NCI-H1048 (cell line): ENCODE measurements around the gene HTR6.
"Not testable (repeated sequence)": the region's sequence is repeated elsewhere in the genome, so short reads cannot be mapped to it uniquely, and the experiment has no call there.

Source experiments
- DNase-seq: peaks from one replicate; lab custom pipeline; 2025; lab: John Stamatoyannopoulos, UW

HTR6 gene

DNA sequence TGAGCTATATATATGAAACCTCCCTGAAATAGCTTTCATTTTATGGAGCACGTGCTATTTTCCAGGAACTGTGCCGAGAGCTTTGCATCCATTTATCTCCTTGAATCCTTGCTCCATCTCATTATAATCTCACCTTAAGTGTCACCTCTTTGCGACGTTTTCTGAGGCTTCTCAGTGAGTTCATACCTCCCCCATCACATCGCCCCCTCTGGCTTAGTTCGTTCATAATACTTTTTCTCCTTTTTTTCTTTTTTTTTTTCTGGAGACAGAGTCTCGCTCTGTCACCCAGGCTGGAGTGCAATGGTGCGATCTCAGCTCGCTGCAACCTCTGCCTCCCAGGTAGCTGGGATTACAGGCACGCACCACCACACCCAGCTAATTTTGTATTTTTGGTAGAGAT lies 25.4 kb upstream of the HTR6 start:
- DNase-seq = not testable (repeated sequence)

DNA sequence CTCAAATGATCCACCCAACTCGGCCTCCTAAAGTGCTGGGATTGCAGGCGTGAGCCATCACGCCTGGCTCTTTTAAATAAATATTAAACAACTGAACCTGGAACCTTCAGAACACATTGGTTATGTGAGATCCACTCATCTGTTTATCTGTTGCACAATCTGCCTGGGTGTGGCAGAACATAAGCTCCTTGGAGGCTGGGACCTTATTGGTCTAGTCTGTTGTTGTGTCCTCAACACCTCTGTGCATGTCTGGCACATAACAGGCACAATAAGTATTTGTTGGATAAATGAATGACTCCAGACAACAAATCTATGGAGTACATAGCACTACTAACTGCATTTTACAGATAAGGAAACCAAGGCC lies 24.7 kb upstream of the HTR6 start:
- no peak for DNase-seq

DNA sequence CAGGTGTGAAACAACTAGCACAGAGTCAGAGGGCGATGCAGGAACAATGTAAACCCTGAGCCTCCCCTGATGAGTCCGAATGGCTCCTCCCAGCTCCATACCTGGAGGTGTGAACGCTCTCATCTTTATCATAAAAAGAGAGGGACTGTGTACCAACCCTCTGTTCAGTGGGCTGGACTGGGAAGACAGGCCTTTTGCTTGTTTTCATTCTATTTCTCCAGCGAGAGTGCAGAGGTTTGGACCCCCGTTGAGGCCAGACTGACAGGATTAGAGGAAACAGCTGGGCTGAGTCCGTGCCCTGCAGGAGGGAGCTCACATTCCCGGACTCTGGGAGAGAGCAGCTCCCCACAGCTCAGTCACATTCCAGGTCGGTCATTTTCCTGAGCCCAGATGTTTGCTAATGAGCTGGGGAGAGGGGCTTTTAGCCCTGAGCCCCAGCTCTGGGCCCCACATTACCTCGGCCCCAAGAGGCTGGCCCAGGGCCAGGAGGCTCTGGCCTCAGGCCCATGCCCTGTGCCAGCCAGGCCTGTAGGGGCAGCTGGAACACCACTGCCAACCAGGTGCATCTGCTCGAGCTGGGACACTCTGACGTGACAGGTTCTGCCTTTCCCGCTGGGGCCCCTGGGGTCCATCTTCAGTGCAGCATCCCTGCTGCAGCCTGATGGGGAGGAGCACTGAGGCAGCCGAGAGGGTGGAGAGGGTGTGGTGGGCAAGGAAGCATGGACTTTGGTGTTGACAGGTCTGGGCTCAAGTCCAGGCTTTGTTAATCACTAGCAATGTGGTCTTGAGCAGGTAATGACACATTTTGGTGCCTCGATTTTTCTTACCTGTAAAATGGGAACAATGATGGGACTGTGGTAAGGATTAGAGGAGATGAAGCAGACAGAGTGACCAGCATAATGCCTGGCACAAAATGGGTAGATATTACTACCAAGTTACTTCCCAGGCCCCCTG lies 24.0 kb upstream of the HTR6 start:
- DNase-seq = no peak

DNA sequence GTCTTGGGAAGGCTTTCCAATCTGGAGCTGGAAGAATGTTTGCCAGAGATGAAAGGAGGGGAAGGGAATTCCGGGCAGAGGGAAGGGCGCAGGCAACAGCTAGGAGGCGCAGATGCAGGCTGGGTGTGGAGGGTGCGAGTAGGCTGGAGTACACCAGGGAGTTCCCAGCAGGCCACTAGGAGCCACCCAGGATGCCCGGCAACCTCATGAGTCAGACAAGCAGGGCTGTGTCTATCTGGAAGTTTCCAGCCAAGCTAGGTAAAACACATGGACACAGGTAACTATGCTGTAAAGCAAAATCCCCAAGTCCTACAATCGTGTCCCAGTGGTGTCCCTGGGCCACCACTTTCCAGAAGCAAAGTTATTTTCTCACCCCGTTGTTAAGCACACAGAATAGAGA lies 21.6 kb upstream of the HTR6 start:
- DNase-seq = no peak

DNA sequence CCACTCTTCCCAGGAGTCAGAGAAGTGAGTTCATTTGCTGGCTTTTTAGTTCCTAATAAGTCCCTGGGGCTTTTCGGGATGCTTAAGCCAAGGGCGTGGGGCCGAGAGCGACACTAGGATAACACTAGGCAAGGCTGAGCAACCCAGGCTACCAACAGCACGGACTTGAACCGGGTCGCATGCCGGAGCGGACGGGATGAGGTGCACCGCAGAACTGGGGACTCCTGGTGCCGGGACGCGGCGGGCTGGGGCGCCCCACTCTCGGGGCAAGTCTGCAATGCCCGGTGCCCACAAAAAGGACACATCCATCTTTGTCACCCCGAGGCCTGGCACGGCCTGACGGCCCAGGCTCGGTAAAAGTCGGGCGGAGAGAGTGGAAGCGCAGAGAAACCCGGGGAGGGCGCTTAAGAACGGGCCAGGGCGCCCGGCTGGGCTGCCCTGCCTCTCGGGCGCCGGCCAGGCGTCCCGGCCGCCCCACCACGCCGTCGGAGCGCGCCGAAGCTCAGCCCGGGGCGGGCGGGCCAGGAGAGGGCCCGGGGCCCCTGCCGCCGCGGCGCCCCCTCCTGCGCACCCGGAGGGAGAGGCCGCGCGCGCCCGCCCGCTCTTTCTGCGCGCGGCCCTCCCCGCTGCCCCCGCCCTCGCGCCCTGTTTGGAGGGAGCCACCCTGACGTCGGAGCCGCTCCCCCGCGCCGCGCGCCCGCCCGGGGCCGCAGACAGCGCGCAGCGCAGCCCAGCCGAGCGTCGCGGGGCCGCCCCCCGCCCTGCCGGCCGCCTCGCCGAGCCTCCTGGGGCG lies 20.9 kb upstream of the HTR6 start, which contains the start of gene NBL1:
Gene NBL1 (plus strand): TSS at position 710 of the 793 bp plus-strand sequence. CDS start 10,720 bp downstream, outside the sequence.
- no peak for DNase-seq

DNA sequence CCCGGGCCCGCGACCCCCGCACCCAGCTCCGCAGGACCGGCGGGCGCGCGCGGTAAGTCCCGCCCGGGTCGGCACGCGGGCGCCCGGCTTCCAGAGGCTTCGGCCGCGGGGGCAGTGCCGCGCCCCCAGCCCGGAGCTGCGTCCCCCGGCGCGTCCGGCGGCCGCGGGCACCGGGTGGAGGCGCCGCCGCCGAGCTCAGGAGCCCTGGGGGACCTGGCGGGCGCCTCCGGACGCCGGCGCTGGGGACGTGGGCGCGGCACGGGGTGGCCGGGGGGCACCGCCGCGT lies 20.3 kb upstream of the HTR6 start:
- DNase-seq = no peak

DNA sequence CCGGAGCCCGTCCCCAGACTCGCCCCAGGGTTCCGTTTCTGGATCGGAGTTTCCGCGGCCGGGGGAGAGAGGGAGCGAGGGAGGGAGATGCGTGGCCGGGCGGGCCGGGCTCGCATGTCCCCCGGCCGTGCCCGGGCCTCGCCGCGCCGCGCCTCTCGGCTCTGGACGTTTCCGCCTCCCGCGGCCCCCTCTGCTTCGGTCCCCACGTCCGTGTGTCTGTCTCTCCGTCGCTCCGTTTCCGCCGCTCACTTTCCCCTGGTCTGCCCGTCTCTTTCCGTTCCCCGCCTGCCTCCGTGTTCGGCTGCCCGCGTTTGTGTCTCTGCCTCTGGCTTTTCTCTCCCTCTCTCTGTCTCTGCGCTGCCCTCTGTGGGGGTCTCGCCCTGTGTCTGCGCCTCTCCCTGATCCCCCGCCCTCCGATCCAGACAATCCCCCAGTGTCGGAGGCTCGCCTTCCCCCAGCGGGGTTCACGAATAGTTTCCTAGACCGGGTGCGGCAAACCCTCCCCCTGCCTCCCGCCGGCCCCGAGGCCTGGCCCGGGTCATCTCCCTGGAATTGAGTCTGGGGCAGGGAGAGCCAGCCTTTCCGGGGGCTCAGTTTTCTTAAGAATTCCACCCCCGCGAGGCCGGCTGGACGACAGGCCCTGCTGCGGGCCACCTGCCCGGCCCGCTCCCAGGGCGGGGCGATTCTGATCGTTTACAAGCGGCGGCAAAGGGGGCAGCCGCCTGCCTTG lies 19.8 kb upstream of the HTR6 start:
- no peak for DNase-seq

DNA sequence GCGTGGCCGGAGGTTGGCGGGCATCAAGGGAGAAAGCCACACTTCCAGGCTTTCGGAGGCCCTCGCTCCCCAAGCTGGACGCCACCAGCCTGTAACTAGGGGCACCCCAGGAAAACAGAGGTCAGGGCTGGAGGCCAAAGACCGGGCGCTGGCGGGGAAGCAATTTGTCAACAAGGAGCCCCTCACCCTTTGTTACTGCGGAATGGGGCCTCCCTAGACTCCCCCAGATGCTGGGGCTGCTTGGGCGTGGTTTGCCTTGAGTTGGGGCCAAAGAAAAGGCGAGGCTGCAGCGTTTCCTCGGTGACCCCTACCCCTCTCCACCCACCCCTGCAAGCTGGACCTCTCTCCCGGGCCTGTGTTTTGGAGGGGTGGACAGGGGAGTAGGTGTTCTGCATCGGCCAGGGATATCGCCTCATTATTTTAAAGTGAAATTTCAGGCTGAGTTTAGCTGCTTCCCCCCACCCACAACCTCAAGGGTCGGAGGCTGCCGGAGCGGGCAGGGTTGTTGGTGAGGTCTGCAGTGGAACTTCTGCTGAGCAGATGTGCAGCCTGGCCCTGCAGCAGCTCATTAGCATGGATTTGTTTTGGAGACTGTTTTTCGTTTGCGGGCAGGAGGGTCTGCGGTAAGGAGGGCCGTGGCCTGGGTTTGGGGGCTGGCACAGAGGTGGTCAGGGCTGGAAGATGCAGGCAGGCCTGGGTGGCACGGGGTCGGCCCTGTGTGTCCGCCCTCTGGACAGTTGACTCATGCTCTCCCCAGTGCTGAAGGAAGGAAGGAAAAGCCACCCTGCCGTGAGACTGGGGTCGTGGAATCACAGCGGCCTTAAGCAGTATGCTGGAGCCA lies 19.0 kb upstream of the HTR6 start:
- DNase-seq = no peak

DNA sequence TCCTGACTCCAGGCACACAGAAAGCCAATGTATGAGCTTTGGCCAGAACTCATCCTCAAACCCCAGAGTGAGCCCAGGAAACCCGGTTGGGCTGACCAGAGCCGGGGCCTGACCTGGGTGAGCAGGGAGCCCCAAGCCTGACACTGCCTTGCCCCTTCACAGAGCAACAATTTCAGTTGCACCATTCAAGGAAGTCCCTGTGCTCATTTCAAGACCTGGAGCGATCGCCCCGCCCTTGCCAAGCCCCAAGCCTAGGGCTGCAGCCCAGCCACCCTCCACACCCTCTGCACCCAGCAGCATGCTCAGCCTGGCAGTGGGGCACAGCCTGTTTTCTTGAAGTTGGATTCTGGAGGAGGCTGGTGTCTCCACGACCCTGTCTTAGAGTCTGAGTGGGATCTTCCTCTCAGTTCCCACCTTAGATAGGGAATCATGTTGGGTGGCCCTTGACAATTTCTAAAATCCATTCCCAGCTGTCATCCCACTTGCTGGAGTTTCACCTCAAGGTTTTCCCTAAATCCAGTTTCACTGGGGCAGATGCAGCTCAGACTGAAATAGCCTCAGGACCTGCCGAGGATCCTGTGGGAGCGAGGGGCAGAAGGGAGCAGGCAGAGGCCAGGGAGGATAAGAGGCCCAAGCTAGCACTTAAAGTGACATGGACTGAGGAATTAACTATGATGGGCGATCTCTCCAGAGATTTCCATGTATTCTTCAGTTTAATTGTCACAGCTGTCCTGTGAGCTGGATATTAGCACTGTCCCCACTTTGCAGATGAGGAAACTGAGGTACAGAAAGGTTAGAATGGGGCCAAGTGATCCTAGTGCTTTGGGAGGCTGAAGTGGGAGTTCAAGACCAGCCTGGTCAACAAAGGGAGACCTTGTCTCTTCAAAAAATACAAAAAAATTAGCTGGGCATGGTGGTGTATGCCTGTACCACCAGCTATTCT lies 18.0 kb upstream of the HTR6 start:
- DNase-seq = no peak

DNA sequence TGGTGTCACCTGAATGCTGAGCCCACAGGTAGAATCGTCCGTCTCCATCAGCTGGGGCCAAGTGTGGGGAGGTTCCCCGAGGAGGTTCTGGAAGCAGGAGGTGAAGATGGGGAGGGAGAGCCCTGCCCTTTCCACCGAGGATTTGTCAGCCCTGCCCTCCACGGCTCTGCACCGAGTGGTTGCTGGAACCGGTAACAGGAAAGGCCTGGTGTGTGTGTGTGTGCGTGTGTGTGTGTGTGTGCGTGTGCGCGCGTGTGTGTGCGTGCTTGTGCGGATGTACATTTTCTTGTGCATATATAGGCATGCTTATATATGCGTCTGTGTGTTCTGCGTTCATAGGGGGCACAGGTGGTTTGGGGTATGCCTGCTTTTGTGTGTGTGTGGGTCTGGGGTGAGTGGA lies 17.0 kb upstream of the HTR6 start:
- no peak for DNase-seq

DNA sequence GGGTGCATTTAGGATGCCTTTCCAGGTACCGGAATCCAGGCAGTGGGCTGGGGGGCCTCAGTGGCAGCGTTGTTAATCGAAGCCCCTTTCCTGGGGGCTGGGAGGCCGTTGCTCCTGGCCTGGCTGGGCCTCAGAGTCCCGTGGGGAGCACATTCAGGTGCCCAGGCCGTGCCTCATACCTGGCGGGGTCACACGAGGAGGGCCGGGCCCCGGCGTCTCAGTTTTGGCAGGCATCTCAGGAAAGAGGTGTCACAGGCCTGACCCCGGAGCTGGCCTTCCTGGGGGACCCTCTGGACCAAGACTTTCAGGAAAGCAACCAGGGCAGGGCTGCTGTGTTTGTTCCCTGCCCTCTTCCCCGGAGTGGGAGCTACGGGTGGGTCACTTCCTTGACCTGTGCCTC lies 16.4 kb upstream of the HTR6 start:
- DNase-seq = no peak

DNA sequence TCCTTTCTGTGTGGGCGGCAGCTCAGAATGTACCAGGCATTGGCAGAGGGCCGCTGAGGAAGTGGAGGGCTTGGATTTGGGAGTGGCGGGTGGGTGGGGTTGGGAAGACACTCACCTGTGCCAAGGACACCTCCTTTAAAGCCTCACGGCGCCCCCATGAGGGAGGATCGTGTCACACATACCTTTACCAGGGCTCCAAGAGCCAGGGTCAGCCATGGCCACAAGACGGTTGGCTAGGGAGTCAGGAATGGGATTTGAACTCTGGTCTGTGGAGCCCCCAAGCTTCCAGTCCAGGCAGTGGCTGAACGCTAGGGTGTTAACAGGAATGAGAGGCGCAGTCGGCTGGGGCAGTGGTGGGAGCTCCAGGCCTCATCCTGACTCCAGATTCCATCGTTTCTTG lies 16.0 kb upstream of the HTR6 start:
- DNase-seq = no peak

DNA sequence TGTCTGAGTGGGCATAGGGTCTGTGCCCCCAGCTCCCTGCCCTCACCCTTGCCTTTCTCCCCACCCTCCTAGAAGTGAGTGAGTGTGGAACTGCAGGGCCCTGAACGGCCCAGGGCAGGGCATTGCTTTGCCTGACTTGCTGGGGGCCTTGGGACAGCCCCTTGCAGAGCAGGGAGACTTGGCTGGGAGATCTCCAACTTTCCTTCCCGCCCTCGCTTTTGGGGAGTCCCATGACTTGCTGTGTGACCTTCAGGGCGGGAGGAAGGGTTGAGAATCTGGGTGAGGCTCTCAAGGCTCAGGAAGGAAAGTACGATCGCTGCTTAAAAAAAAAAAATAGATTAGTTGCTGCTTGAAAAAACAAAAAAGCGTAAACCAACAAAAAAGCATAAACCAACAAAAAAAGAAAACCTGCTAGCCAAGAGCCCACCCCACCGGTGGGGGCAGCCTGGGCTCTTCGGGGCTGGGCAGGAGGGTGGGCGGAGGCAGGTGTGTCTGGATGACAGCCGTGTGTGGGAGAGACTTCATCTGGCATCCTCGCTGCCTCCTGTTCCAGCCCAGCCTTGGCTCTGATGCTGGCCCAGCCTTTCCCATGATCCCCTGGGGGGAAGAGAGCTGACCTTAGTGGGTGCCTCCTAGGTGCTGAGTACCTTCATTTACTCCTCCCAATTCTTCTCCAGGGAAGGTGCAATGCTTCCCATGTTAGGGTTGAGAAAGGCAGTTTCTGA lies 14.1 kb upstream of the HTR6 start:
- DNase-seq = no peak

DNA sequence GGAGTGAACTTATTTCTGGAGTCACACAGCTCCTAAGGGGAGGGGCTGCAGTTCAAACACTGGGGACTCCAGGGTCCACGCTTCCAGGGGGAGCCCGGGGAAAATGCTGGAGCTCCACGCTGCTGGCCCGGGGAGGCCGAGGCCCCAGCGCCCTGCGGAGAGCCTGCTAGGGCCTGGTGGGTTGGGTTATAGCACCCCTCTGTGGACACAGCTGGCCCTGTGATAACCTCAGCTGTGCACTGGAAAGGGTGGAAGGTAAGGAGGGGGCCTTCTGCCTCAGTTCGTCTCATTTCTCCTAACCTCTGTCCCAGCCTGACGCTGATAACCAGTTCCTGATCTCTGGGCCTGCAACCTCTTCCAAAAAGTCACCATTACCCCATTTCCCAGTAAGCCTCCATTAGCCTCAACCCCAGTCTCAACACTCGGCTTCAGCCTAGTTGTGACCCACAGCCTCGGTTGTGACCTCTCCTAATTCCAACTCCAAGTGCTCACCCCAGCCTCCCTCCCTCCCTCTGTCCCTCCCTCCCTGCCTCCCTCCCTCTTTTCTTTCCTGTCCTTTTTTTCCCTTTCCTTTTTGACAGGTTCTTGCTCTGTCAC lies 13.4 kb upstream of the HTR6 start:
- DNase-seq = no peak

DNA sequence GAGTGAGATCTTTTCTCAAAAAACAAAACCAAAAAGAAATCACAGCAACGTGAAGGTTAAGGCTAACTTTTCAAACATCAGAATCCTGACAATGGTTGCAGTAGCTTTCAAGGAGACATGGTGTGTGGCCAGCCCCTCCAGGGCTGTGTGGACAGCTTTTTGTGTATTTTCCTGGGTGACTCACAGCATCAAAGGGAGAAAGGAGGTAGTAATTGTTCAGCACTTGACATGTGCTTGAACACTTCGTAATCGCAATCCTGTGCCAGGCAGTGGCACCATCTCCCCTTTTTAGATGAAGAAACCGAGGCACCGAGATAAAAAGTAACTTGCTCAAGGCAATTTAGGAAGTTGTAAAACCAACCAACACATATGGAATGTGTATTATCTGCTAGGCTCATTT lies 10.3 kb upstream of the HTR6 start:
- no peak for DNase-seq

DNA sequence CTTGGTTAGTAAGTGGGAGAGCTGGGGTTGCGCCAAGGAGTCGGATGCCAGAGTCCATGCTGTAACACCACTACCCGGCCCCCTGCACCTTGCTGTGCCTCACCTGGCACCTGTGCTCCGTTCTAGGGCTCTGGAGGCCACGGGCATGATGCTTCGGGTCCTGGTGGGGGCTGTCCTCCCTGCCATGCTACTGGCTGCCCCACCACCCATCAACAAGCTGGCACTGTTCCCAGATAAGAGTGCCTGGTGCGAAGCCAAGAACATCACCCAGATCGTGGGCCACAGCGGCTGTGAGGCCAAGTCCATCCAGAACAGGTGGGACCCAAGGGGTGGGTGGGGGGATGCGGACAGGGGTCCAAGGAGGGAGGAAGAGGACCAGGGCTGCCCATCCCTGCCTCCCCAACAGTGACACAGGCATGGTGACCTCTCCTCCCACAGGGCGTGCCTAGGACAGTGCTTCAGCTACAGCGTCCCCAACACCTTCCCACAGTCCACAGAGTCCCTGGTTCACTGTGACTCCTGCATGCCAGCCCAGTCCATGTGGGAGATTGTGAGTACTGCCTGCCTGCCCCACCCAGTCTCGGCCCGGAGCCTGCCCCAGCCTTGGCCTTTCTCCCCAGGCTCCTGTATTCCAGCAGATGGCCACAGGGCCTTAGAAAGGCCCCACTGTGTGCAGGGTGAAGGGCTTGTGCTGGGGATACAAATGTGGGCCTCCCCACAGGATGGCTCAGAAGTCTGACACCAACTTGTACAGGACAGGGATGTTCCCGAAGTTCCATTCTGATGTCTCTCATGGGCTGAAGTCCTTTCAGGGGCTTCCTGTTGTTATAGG lies 9.6 kb upstream of the HTR6 start:
- DNase-seq = no peak

DNA sequence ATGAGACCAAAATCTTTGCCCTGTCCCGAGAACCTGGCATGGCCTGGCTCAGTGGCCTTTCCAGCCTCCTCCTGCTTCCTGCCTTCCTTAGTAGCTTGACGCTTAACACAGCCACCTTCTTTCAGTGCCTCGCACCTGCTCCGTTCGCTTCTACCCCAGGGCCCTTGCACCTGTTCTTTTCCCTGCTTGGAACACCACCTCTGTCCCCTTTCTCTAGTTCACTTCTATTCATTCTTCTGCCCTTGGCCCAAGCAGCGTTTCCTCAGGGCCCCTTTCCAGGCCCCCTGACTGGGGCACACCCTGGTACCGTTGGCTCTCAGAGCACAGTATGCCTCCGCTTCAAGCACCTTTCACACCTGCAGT lies 9.0 kb upstream of the HTR6 start:
- no peak for DNase-seq

DNA sequence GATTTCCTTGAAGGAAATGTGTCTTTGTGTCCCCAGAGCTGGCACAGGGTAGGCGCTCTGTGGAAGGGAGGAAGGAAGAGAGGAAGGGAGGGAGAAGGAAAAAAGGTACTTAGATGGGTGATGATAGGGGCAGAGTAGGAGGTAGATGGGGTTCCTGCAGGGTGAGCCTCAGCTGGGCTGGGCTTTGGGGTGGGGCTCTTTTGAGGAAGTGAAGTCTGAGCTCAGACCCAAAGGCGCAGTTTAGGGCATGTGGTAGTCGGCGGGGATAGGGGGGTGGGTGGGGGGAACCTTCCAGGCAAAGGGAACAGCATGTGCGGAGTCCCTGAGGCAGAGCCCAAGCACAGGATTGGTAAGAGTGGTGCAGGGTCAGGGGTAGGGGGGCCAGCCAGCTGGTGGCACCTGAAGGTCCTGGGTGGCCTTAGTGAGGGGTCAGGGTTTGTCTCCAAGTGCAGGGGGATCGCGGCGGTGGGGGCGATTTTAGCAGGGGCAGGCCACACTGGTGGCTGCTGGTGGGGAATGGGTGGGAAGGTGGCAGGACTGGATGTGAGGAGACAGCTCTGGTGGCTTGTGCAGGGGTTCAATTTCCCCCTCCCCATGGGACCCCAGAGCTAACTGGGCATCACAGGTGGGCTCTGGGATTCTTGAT lies 8.4 kb upstream of the HTR6 start:
- DNase-seq = no peak
